Testis (tissue), 2 donors: ENCODE results near the gene THEMIS.

Experiments used
- POLR2A ChIP-seq: fragments of 450-650 bp; IDR thresholded peaks from one replicate; pipeline ENCODE4 v1.6.1; 2017; ENCODE audit warnings: antibody characterized with exemption, mild to moderate bottlenecking, moderate library complexity
- TF ChIP-seq, protein P1 (sequence below), 3 experiments: fragments of 450-650 bp in 2 of 3; fragments of 200-600 bp in 1 of 3; sonication (generic) in 1 of 3; IDR thresholded peaks; one replicate each; pipeline ENCODE4 v1.5.1; 2016 to 2019; ENCODE audit warnings: antibody characterized with exemption in 3 of 3, mild to moderate bottlenecking in 2 of 3, moderate library complexity in 1 of 3

- no peak for TF ChIP-seq POLR2A
- TF ChIP-seq, protein P1, sequence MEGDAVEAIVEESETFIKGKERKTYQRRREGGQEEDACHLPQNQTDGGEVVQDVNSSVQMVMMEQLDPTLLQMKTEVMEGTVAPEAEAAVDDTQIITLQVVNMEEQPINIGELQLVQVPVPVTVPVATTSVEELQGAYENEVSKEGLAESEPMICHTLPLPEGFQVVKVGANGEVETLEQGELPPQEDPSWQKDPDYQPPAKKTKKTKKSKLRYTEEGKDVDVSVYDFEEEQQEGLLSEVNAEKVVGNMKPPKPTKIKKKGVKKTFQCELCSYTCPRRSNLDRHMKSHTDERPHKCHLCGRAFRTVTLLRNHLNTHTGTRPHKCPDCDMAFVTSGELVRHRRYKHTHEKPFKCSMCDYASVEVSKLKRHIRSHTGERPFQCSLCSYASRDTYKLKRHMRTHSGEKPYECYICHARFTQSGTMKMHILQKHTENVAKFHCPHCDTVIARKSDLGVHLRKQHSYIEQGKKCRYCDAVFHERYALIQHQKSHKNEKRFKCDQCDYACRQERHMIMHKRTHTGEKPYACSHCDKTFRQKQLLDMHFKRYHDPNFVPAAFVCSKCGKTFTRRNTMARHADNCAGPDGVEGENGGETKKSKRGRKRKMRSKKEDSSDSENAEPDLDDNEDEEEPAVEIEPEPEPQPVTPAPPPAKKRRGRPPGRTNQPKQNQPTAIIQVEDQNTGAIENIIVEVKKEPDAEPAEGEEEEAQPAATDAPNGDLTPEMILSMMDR (IDR thresholded peaks at IDR 0.05): no peak
These were observed 49.7 kb downstream of the THEMIS start for GRCh38 chr6:127851197-127851596.
